Memory B cell (primary cell): ENCODE measurements around the gene ABCA1.

ENCODE experiments used
- ATAC-seq: fragments of 150-1000 bp; cut with Tn5 transposase; 2 replicates; pipeline ENCODE4 v1.10.0; 2021; ENCODE audit warnings: low read depth, mild to moderate bottlenecking, moderate library complexity
- DNase-seq, 2 donors: peaks; one replicate each; pipeline ENCODE4 v3.0.0; 2022; ENCODE audit warnings: low spot score in 2 of 2
- H3K27ac Mint-ChIP-seq: one replicate; pipeline ENCODE4 v1.8.0; 2022; ENCODE audit warnings: mild to moderate bottlenecking, moderate library complexity, mixed read lengths
- H3K27me3 Mint-ChIP-seq: one replicate; pipeline ENCODE4 v1.8.0; 2022; ENCODE audit warnings: mixed read lengths
- H3K36me3 Mint-ChIP-seq: one replicate; pipeline ENCODE4 v1.8.0; 2022; ENCODE audit warnings: mild to moderate bottlenecking, mixed read lengths
- H3K4me1 Mint-ChIP-seq: one replicate; pipeline ENCODE4 v1.8.0; 2022; ENCODE audit warnings: mixed read lengths
- H3K4me3 Mint-ChIP-seq: one replicate; pipeline ENCODE4 v1.8.0; 2022; ENCODE audit warnings: mild to moderate bottlenecking, moderate library complexity, mixed read lengths
- H3K9me3 Mint-ChIP-seq: one replicate; pipeline ENCODE4 v1.8.0; 2022; ENCODE audit warnings: mixed read lengths

Gene ABCA1

DNA sequence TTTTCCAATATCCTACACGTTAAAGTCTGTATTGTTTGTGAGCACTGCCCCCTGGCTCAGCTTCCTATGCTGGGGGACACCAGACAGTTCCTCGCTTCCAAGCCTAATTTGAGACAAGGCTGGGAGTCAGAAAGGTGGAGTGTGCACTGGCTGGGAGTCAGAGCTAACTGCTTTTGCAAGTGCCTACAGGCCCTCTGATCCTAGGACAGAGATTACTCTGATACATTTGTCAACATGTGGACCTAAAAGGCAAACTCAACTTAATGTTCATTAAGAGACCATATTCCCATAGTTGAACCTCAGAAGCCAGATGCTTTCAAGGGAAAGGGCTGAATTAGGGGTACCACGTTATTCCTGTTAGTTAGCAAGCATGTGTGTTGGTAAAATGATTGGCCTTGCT is 83.2 kb downstream of the ABCA1 start:
- Mint-ChIP-seq H3K4me3 (no peak overlapping the region), H3K9me3 (no peaks in the 10 kb centered on the region), H3K4me1 (no peaks in the 10 kb centered on the region), H3K36me3 (peaks cover 24% of the 10 kb centered on the region), H3K27me3 (no peaks in the 10 kb centered on the region), H3K27ac (no peak overlapping the region)
- DNase-seq (no peak), ATAC-seq (no peak)

DNA sequence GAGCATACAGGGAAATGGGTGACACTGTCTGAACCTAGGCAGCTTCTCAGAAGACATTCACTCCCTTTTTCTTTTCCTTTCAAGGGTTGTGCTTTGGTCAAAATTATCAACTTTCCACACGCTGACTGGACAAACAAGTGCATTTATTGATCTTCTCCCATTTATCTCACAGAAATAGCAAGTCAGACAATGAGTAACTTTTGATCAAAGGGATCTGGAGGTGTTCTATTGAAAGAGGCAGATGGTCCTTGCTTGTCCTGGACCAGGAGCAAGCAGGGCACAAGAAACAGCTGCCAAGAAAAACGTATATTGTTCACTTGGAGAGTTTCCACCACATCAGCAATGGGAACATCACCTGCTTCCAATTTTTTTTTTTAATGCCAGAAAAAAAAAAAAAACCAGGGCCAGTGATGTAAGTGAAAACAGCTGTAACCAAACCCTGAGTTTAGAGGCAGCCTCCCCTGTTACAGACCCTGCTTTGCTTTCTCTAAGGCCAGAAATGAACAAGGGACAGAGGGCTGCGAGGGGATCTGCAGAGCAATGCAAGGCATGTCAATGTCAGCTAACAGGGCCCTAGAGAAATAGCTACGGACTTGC is 84.2 kb downstream of the ABCA1 start:
- ATAC-seq (no peak), DNase-seq (no peak)
- no peaks in the 10 kb centered on the region for H3K27me3 Mint-ChIP-seq
- H3K4me3 Mint-ChIP-seq: no peak overlapping the region
- H3K4me1 Mint-ChIP-seq: no peaks in the 10 kb centered on the region
- H3K36me3 Mint-ChIP-seq: peaks cover 29% of the 10 kb centered on the region
- no peaks in the 10 kb centered on the region for H3K9me3 Mint-ChIP-seq
- H3K27ac Mint-ChIP-seq: no peak overlapping the region

DNA sequence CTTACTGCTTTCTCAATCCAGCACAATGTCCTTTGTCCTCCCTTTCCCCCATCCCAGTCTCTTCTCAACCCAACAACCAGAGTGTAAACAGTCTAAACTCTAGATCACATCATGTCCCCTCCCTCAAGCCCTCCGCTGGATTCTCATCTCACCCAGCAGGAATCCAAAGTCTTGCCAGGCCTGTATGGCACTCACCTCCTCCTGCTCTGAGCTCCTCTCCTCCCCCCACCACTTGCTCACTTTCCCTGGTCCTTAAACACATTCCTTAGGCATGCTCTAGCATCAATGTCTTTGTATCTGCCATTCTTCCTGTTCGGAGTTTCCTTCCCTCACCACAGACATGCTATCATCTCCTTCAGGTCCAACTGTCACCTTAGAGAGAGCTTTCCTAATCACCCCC is 85.3 kb downstream of the ABCA1 start:
- Mint-ChIP-seq H3K36me3 (peaks cover 30% of the 10 kb centered on the region), H3K4me1 (no peaks in the 10 kb centered on the region), H3K27ac (peak overlapping the region; percentile 4), H3K4me3 (no peak overlapping the region), H3K9me3 (no peaks in the 10 kb centered on the region), H3K27me3 (no peaks in the 10 kb centered on the region)
- DNase-seq (no peak), ATAC-seq (no peak)

DNA sequence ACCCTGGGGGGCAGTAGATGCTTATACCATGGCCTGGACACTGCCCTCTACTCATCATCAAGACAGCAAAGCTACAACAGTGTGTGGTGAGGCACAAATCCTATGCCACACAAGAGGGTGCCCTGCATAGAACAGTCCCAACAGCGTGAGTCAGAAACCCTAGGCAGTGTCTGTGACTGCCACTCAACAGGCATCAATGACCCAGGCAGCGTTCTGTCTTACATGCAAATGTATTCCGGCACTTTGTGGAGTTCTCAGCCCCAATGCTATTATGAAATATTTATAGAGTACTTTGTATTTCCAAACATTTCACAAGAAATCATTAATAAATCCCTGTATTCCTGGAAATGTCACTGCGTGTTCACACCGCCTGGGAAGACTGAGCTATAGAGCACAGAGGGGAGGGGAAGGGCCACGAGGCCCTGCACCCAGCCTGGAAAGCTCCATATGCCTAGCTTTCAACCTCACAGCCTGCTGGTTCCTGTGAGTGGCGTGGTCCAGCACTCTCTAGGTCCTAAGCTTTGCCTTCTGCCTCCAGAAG is 86.3 kb downstream of the ABCA1 start:
- DNase-seq (no peak), ATAC-seq (no peak)
- Mint-ChIP-seq H3K27ac (no peak overlapping the region), H3K27me3 (no peaks in the 10 kb centered on the region), H3K4me3 (no peak overlapping the region), H3K9me3 (no peaks in the 10 kb centered on the region), H3K4me1 (no peaks in the 10 kb centered on the region), H3K36me3 (peaks cover 40% of the 10 kb centered on the region)

DNA sequence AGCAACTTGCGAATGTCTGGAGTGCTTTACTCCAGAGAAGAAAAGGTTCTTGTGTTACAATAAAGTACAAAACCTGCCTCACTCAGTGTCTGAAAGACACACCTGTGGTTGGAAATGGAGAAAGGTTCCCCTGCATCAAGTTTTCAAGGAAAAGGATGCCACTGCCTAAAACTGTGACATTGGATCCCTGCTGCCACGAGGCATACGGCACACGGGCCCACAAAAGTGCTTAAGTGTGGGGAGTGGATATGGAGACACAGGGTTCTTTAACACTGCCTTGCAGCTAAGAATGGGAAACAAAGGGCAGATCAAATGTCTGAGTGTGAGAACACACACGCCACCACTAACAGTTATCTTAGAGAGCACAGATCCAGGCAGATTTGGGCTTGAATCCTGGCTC is 89.0 kb downstream of the ABCA1 start:
- DNase-seq (no peak), ATAC-seq (no peak)
- H3K36me3 Mint-ChIP-seq: peaks cover 49% of the 10 kb centered on the region
- H3K9me3 Mint-ChIP-seq: no peaks in the 10 kb centered on the region
- peaks cover 4% of the 10 kb centered on the region for H3K4me1 Mint-ChIP-seq
- no peaks in the 10 kb centered on the region for H3K27me3 Mint-ChIP-seq
- no peak overlapping the region for H3K4me3 Mint-ChIP-seq
- H3K27ac Mint-ChIP-seq: no peak overlapping the region

DNA sequence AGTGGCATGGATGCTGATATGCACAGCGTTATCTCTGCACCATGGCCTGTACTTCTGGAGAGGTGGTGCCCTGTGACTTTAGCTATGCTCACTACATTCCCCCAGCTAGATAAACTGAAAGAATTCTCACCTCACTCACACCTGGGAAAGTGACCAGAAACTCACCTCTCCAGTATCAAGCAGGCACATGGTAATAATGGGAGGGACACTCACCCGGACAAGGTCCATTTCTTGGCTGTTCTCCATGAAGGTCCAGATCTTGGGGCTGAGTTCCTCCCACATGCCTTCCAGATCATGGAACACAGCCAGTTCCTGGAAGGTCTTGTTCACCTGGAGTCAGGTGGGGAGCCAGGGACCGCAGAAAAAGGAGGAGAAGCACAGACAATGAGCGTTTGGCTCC is 91.2 kb downstream of the ABCA1 start:
- peaks cover 40% of the 10 kb centered on the region for H3K36me3 Mint-ChIP-seq

DNA sequence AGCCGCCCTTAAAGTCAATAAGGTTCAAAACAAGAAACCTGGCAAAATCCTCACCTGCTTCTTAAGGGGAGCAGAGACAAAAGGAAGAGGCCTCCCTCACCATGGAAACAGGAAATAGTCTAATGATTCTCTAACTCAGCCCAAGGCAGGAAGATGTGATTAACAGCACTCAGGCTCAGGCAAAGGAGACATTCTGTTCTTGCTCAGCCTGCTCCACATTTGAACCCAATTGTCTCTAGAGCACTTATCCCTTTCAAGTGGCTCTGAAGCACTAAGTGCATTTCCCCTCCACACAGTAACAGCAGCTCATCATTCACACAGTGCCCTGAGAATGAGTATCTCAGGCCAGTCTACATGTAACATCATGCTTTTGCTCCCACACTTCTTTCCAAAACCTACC is 91.7 kb downstream of the ABCA1 start:
- Mint-ChIP-seq H3K4me3 (no peak overlapping the region), H3K36me3 (peaks cover 44% of the 10 kb centered on the region), H3K4me1 (peaks cover 4% of the 10 kb centered on the region), H3K27ac (peak overlapping the region; percentile 62), H3K27me3 (no peaks in the 10 kb centered on the region), H3K9me3 (no peaks in the 10 kb centered on the region)
- no peak for DNase-seq
- no peak for ATAC-seq

More for the DNA sequence above, 91.2 kb downstream of the ABCA1 start:
- peak overlapping the region; percentile 62 for H3K27ac Mint-ChIP-seq
- no peak for ATAC-seq
- H3K9me3 Mint-ChIP-seq: no peaks in the 10 kb centered on the region
- H3K4me3 Mint-ChIP-seq: no peak overlapping the region
- H3K4me1 Mint-ChIP-seq: peaks cover 4% of the 10 kb centered on the region
- no peaks in the 10 kb centered on the region for H3K27me3 Mint-ChIP-seq
- DNase-seq: no peak

DNA sequence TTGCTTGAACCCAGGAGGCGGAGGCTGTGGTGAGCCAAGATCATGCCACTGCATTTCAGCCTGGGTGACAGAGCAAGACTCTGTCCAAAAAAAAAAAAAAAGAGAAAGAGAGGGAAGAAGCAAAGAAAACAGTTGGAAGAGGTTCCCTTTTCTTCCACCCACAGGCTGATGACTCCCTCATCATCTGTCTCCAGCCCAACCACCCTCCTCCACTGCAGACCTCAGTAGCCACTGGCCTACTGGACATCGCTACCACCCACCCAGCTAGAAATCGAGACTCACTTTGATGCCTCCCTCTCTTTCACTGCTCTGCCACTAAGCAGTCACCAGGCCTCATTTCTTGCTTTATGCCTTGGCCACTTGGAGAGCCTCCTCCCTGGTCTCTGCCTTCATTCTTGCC is 92.8 kb downstream of the ABCA1 start:
- no peaks in the 10 kb centered on the region for H3K9me3 Mint-ChIP-seq
- no peak for DNase-seq
- no peaks in the 10 kb centered on the region for H3K27me3 Mint-ChIP-seq
- H3K4me3 Mint-ChIP-seq: no peak overlapping the region
- ATAC-seq: no peak
- peaks cover 48% of the 10 kb centered on the region for H3K36me3 Mint-ChIP-seq
- no peak overlapping the region for H3K27ac Mint-ChIP-seq
- H3K4me1 Mint-ChIP-seq: peaks cover 4% of the 10 kb centered on the region

DNA sequence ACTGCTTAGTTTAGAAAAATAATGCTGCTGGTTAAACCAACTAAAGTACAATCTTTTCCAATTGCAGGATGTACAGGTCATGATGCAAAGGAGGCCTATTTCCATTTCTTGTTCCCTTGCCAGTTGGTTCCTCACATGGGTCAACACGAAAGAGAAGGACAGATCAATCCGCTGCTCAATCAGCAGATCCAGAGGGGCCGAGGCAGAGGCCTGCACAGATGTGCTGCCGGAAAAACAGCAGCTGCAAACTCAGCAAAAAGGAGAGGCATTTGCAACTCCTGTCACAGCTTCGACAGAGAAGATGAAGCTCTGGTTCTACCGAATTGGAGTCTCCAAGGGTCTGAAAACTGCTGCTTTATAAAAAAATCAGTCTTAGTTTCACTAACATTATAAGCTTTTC is 94.3 kb downstream of the ABCA1 start:
- H3K36me3 Mint-ChIP-seq: peaks cover 54% of the 10 kb centered on the region
- H3K4me1 Mint-ChIP-seq: peaks cover 9% of the 10 kb centered on the region
- H3K9me3 Mint-ChIP-seq: no peaks in the 10 kb centered on the region
- H3K4me3 Mint-ChIP-seq: no peak overlapping the region
- no peak overlapping the region for H3K27ac Mint-ChIP-seq
- DNase-seq (no peak), ATAC-seq (no peak)
- H3K27me3 Mint-ChIP-seq: no peaks in the 10 kb centered on the region

DNA sequence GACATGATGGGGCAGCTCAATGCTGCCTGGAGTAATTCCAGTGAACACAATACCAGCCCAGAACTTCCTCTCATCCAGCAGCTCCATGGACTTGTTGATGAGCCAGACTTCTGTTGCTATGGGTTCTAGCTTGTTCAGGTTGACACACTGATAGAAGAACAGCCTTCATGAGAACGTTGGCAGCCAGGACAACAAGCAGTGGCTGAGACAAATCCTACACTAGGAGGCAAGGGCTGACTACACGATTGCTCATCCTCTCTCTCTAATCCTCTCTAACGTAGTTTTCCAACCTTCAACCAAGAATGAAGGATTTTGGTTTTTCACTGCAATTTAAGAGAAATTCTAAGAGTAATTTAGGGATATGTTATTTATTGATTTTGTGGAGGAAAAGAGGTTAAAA is 96.3 kb downstream of the ABCA1 start:
- peaks cover 54% of the 10 kb centered on the region for H3K36me3 Mint-ChIP-seq
- H3K4me3 Mint-ChIP-seq: no peak overlapping the region
- no peaks in the 10 kb centered on the region for H3K27me3 Mint-ChIP-seq
- H3K4me1 Mint-ChIP-seq: peaks cover 9% of the 10 kb centered on the region
- ATAC-seq (no peak), DNase-seq (no peak)
- H3K27ac Mint-ChIP-seq: no peak overlapping the region
- H3K9me3 Mint-ChIP-seq: no peaks in the 10 kb centered on the region

DNA sequence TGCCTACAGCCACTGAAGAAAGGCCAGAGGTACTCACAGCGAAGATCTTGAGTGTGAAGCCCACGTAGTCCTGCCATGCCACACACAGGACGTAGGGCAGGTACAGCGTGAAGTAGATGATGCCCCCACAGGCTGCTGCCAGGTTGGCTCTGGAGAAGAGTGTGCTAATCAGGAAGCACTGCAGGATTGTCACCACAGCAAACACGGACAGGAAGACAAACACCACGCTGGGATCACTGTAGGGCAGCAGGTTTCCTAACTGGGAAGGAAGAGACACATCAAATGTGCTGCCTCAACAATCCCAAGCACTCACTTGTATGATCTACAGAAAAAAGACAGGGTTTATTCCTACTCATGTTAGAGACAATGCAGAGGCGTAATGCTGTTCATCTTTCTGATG is 101.0 kb downstream of the ABCA1 start:
- Mint-ChIP-seq H3K36me3 (peaks cover 62% of the 10 kb centered on the region), H3K4me1 (peaks cover 5% of the 10 kb centered on the region), H3K4me3 (no peak overlapping the region), H3K27ac (no peak overlapping the region), H3K27me3 (no peaks in the 10 kb centered on the region), H3K9me3 (no peaks in the 10 kb centered on the region)
- no peak for DNase-seq
- ATAC-seq: no peak

DNA sequence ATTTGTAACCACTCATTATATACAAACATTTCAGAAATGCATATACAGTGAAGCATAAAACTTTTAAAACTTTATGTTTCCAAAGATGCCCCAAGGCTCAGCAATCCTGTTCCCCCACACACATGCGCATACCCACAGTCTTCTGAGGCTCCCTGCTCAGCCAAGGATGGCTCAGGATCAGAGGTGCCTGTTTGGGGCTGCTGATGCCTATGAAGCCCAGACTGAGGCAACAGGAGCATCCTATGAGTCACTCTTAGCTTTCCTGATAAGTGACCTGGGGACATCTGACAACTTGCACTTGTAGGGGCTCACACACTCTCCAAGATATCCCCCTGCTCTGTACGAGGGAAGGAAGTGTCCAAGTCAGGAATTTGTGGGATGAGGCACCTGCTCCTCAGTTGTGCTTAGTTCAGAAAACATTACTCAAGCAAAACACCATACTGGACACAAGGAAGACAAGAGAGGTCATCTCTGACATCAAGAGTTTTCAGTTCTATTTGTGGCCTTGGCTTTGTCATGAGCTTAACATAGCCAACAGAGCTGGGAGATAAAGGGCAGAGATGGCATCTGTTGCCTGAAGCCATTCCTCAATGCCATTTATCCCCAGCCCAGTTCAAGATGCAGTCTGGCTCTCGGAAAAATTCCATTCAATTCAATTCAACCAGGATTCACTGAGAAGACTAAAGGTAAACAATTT is 101.7 kb downstream of the ABCA1 start:
- no peak overlapping the region for H3K4me3 Mint-ChIP-seq
- ATAC-seq: no peak

DNA sequence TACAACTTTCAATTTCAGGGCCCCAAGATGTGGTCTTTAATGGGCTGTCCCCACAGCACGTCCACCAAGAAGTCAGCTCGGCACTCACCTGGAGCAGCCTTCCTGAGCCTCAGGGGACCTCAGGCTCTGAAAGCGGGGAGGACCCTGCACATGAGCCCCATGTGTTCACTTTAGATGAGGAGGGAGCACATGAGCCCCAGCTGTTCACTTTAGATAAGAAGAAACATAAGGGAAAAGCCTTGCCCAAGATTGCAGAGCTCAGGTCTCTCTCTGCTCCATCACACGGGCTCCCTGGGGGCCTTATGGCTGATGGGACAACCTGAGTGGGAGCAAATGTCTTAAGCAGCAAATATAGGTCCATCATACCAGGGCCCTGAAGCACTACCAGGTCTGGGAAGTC is 107.6 kb downstream of the ABCA1 start:
- no peak for ATAC-seq

More for the DNA sequence above, 101.7 kb downstream of the ABCA1 start:
- peaks cover 56% of the 10 kb centered on the region for H3K36me3 Mint-ChIP-seq
- no peaks in the 10 kb centered on the region for H3K9me3 Mint-ChIP-seq
- peak overlapping the region; percentile 47 for H3K27ac Mint-ChIP-seq
- no peak for DNase-seq
- peaks cover 5% of the 10 kb centered on the region for H3K4me1 Mint-ChIP-seq
- no peaks in the 10 kb centered on the region for H3K27me3 Mint-ChIP-seq

DNA sequence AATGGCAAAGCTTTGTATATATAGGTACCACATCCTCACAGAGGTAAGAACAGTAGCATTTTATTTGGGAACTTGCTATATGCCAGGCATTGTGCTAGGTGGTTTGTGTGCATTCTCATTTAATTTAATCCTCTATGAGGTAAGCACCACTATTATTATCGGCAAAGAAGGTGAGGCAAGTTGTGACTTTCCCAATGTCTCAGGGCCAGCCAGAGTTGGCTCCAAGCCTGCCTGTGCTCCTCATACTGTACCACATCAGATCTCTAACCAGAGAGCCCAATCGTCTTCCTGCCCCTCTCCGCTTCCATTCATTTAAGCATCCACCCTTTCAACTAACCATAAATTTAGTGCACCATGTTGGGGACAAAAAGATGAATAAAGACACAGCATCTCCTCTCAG is 108.9 kb downstream of the ABCA1 start:
- DNase-seq (no peak), ATAC-seq (no peak)
- Mint-ChIP-seq H3K36me3 (peaks cover 43% of the 10 kb centered on the region), H3K4me1 (no peaks in the 10 kb centered on the region), H3K27ac (no peak overlapping the region), H3K9me3 (no peaks in the 10 kb centered on the region), H3K27me3 (no peaks in the 10 kb centered on the region), H3K4me3 (no peak overlapping the region)

More for the DNA sequence above, 107.6 kb downstream of the ABCA1 start:
- Mint-ChIP-seq H3K4me1 (no peaks in the 10 kb centered on the region), H3K9me3 (no peaks in the 10 kb centered on the region), H3K36me3 (peaks cover 44% of the 10 kb centered on the region), H3K4me3 (no peak overlapping the region), H3K27me3 (no peaks in the 10 kb centered on the region), H3K27ac (no peak overlapping the region)
- no peak for DNase-seq

DNA sequence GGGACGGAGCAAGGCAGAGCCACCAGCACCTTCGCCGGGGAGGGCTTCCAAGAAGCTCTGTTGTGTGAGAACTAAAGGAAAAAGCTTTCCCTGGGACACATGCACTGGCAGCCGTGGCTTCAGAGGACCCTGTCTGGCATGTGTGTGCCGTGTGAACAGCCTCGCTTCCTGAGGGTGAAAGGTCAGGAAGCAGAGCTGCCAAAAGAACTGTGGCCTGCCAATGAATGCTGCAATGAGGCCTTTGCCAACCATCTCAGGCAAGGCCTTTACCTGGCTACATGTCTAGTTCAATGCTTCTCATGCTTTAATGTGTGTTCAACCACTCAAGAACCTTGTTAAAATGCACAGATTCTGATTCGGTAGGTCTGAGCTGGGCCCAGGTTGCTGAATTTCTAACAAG is 110.5 kb downstream of the ABCA1 start:
- no peak for ATAC-seq
- Mint-ChIP-seq H3K9me3 (no peaks in the 10 kb centered on the region), H3K4me3 (no peak overlapping the region), H3K36me3 (peaks cover 32% of the 10 kb centered on the region), H3K27me3 (no peaks in the 10 kb centered on the region), H3K4me1 (no peaks in the 10 kb centered on the region), H3K27ac (no peak overlapping the region)
- no peak for DNase-seq
